Measurements from ENCODE around the gene LRMDA. TPM values are rescaled to one million over a fixed set of nuclear protein-coding genes. Genes with fewer than 3 reads are reported as not detected.

LRMDA gene
- total and polyA plus RNA-seq, 2 of the 8 experiments (the other 6 are each of a cell fraction or from before 2014, with no cell fraction given): 0.86 to 2.8 TPM

DNA sequence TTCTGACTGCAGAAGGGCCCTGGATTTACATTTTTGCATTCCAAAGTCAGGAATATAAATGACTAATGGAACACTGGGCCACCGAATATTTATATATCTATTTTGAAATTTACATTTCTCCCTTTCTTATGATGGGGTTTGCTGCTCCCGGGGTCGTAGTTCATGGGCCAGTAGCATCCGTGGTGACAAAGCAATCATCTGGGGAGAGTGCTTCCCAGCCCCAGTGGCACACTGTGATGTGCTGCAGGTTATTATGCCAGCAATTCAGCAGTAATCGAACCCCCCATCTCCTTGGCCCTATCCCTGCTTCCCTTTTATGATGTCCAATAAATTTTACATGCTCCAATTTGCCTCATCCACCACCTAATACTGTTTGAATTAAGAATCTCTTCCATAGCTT is 837.5 kb downstream of the LRMDA start:
- H3K9me3 ChIP-seq (ENCODE audit: insufficient read depth in 2 of 2, low read depth in 1 of 2, low read length in 1 of 2): no peaks in the 10 kb centered on the region; a peak in 1 of 4 replicates
- no peak overlapping the region for H3K23ac ChIP-seq (ENCODE audit: insufficient read length)
- no peak overlapping the region for H4K91ac ChIP-seq (replicated peaks; ENCODE audit: insufficient read length, low read length)
- no peak overlapping the region for H2BK12ac ChIP-seq (ENCODE audit: low read depth, low read length)
- H2AK5ac ChIP-seq (ENCODE audit: low read depth, low read length): no peak overlapping the region
- H4K8ac ChIP-seq (ENCODE audit: extremely low read depth, insufficient read depth, low read length): no peak overlapping the region
- FAIRE-seq: no peak
- no peak overlapping the region for H3K4me3 ChIP-seq (ENCODE audit: extremely low read depth in 1 of 4, insufficient read depth in 2 of 4, low read depth in 3 of 4, low read length in 4 of 4)
- no peaks in the 10 kb centered on the region for H3K79me1 ChIP-seq (ENCODE audit: low read depth, low read length)
- H3K4ac ChIP-seq (replicated peaks; ENCODE audit: insufficient read length, low read depth, low read length): no peak overlapping the region
- H4K20me1 ChIP-seq (replicated peaks in 1 of 2; ENCODE audit: control insufficient read depth in 1 of 2, insufficient read depth in 2 of 2, low read length in 2 of 2): no peaks in the 10 kb centered on the region
- H3K36me3 ChIP-seq (ENCODE audit: control insufficient read depth in 2 of 4, insufficient read depth in 4 of 4, low read length in 3 of 4): no peaks in the 10 kb centered on the region
- no peak overlapping the region for H3K56ac ChIP-seq (replicated peaks; ENCODE audit: insufficient read length, low read depth, low read length)
- no peak for DNase-seq (ENCODE audit: low read depth in 1 of 2, low spot score in 2 of 2)
- H4K5ac ChIP-seq (ENCODE audit: insufficient read length, low read depth, low read length): no peak overlapping the region
- no peak overlapping the region for H3K14ac ChIP-seq (ENCODE audit: insufficient read length)
- H2BK20ac ChIP-seq (ENCODE audit: low read length): no peak overlapping the region
- H3K18ac ChIP-seq (ENCODE audit: extremely low read depth, low read length): no peak overlapping the region
- no peaks in the 10 kb centered on the region for H3K27me3 ChIP-seq (replicated peaks in 1 of 4; ENCODE audit: control insufficient read depth in 3 of 4, extremely low read depth in 1 of 4, insufficient read depth in 3 of 4, low read length in 3 of 4)
- 86% methylated on average over 5 of the region's 5 CpGs; no CpG with 5 or more reads in 1 of the 2 experiments for WGBS, 2 experiments (ENCODE audit: extremely low coverage in 1 of 2, insufficient coverage in 1 of 2, insufficient read length in 1 of 2, insufficient replicate concordance in 2 of 2, low coverage in 1 of 2, low lambda C conversion rate in 2 of 2, missing lambda C conversion rate in 1 of 2)
- no peak overlapping the region for H3K27ac ChIP-seq (ENCODE audit: low read depth, low read length)
- H3K4me1 ChIP-seq (replicated peaks in 1 of 4; ENCODE audit: control insufficient read depth in 3 of 4, insufficient read depth in 4 of 4, low read length in 3 of 4): peaks cover 0 to 13% (median 2%) of the 10 kb centered on the region in 4 experiments; a peak in 3 of 7 replicates
- CTCF ChIA-PET (ENCODE audit: partially characterized antibody): interaction anchor here (1.1 to 1.3 kb wide), 2 partner anchors 41 to 90 kb away, joined by 3 read pairs; no protein-coding TSS in a partner anchor
- H2BK120ac ChIP-seq (replicated peaks; ENCODE audit: low read depth, low read length): no peak overlapping the region
- no peak overlapping the region for H2BK15ac ChIP-seq (ENCODE audit: low read length)
- H3K4me2 ChIP-seq (ENCODE audit: insufficient read depth in 1 of 2, low read depth in 2 of 2, low read length in 2 of 2): no peak overlapping the region
- H3K23me2 ChIP-seq (ENCODE audit: low read depth, low read length): no peaks in the 10 kb centered on the region
- no peak overlapping the region for H2AFZ ChIP-seq (ENCODE audit: low read length)
- POLR2A ChIA-PET (ENCODE audit: partially characterized antibody): no interaction called here
- no peak overlapping the region for H2BK5ac ChIP-seq (ENCODE audit: low read depth, low read length)
- H3K79me2 ChIP-seq (ENCODE audit: control insufficient read depth in 1 of 2, insufficient read depth in 2 of 2, low read length in 2 of 2): no peaks in the 10 kb centered on the region
- no peak overlapping the region for H3K9ac ChIP-seq (replicated peaks in 1 of 4; ENCODE audit: extremely low read depth in 1 of 4, low read depth in 3 of 4, low read length in 3 of 4)
- no peak for TF ChIP-seq TEAD4 (IDR thresholded peaks at IDR 0.05; ENCODE audit: low read depth, low read length)
- TF ChIP-seq RAD21 (IDR thresholded peaks at IDR 0.05 in 1 of 2, conservative IDR thresholded peaks at IDR 0.05 in 1 of 2; ENCODE audit: low read depth in 2 of 2, low read length in 2 of 2): no peak
- TF ChIP-seq, protein P1, sequence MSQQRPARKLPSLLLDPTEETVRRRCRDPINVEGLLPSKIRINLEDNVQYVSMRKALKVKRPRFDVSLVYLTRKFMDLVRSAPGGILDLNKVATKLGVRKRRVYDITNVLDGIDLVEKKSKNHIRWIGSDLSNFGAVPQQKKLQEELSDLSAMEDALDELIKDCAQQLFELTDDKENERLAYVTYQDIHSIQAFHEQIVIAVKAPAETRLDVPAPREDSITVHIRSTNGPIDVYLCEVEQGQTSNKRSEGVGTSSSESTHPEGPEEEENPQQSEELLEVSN (IDR thresholded peaks at IDR 0.05): no peak
- TF ChIP-seq HDAC6 (IDR thresholded peaks at IDR 0.05; ENCODE audit: low read depth, low read length): no peak
- no peak for TF ChIP-seq CBX8 (IDR thresholded peaks at IDR 0.05; ENCODE audit: borderline replicate concordance, low read depth, low read length)
- TF ChIP-seq, protein P2, sequence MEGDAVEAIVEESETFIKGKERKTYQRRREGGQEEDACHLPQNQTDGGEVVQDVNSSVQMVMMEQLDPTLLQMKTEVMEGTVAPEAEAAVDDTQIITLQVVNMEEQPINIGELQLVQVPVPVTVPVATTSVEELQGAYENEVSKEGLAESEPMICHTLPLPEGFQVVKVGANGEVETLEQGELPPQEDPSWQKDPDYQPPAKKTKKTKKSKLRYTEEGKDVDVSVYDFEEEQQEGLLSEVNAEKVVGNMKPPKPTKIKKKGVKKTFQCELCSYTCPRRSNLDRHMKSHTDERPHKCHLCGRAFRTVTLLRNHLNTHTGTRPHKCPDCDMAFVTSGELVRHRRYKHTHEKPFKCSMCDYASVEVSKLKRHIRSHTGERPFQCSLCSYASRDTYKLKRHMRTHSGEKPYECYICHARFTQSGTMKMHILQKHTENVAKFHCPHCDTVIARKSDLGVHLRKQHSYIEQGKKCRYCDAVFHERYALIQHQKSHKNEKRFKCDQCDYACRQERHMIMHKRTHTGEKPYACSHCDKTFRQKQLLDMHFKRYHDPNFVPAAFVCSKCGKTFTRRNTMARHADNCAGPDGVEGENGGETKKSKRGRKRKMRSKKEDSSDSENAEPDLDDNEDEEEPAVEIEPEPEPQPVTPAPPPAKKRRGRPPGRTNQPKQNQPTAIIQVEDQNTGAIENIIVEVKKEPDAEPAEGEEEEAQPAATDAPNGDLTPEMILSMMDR (IDR thresholded peaks at IDR 0.05; ENCODE audit: control extremely low read depth in 1 of 3, insufficient read depth in 1 of 3, low read depth in 1 of 3, low read length in 3 of 3): no peak
- TF ChIP-seq TAF7 (optimal IDR thresholded peaks at IDR 0.05; ENCODE audit: borderline replicate concordance, low read depth, low read length): no peak
- TF ChIP-seq CREB1 (IDR thresholded peaks at IDR 0.05): no peak
- no peak for TF ChIP-seq KDM1A (IDR thresholded peaks at IDR 0.05; ENCODE audit: borderline replicate concordance, low read length)
- no peak for TF ChIP-seq ASH2L (IDR thresholded peaks at IDR 0.05; ENCODE audit: low read length)
- no peak for TF ChIP-seq SUZ12 (IDR thresholded peaks at IDR 0.05; ENCODE audit: low read length)
